Mesendoderm (in vitro differentiated cells): ENCODE measurements around the gene ADCY9.

ENCODE experiments used
- DNase-seq: peaks from one replicate; pipeline ENCODE4 v3.0.0; 2013
- H2AK5ac ChIP-seq: 2 replicates; pipeline ENCODE4 v1.6.1; 2013; ENCODE audit warnings: low read length, inconsistent platforms
- H2BK120ac ChIP-seq: 2 replicates; pipeline ENCODE4 v1.6.1; 2013; ENCODE audit warnings: low read depth, mild to moderate bottlenecking, low read length, moderate library complexity, mixed read lengths
- H2BK15ac ChIP-seq: replicated peaks from 2 replicates; pipeline ENCODE4 v1.6.1; 2013; ENCODE audit warnings: low read depth, mild to moderate bottlenecking, moderate library complexity
- H2BK5ac ChIP-seq: 2 replicates; pipeline ENCODE4 v1.6.1; 2013; ENCODE audit warnings: low read length, inconsistent platforms
- H3K18ac ChIP-seq: 2 replicates; pipeline ENCODE4 v1.6.1; 2013; ENCODE audit warnings: mild to moderate bottlenecking, low read length, mixed read lengths
- H3K23ac ChIP-seq: one replicate; pipeline ENCODE4 v1.6.1; 2013; ENCODE audit warnings: low read length
- H3K27ac ChIP-seq: 2 replicates; pipeline ENCODE4 v1.5.1; 2013; ENCODE audit warnings: low read depth, mild to moderate bottlenecking, inconsistent platforms, low read length, moderate library complexity
- H3K27me3 ChIP-seq: 2 replicates; pipeline ENCODE4 v1.6.1; 2013; ENCODE audit warnings: low read length, control low read depth, mild to moderate bottlenecking, inconsistent platforms; ENCODE audit not compliant: insufficient read depth, poor library complexity
- H3K36me3 ChIP-seq: 2 replicates; pipeline ENCODE4 v1.6.1; 2013; ENCODE audit warnings: low read length, inconsistent platforms; ENCODE audit not compliant: control insufficient read depth, insufficient read depth
- H3K4ac ChIP-seq: one replicate; pipeline ENCODE4 v1.6.1; 2013; ENCODE audit warnings: low read depth, mild to moderate bottlenecking, low read length, moderate library complexity
- H3K4me1 ChIP-seq: 2 replicates; pipeline ENCODE4 v1.6.1; 2013; ENCODE audit warnings: low read depth, low read length, inconsistent platforms; ENCODE audit not compliant: control insufficient read depth
- H3K4me2 ChIP-seq: 2 replicates; pipeline ENCODE4 v1.6.1; 2013; ENCODE audit warnings: low read length
- H3K4me3 ChIP-seq: 2 replicates; pipeline ENCODE4 v1.5.1; 2013; ENCODE audit warnings: mild to moderate bottlenecking, low read length
- H3K56ac ChIP-seq: one replicate; pipeline ENCODE4 v1.6.1; 2013; ENCODE audit warnings: low read length
- H3K79me1 ChIP-seq: 2 replicates; pipeline ENCODE4 v1.6.1; 2013; ENCODE audit warnings: low read length, inconsistent platforms
- H3K79me2 ChIP-seq: 2 replicates; pipeline ENCODE4 v1.6.1; 2013; ENCODE audit warnings: mild to moderate bottlenecking, low read length; ENCODE audit not compliant: control insufficient read depth, insufficient read depth
- H3K9ac ChIP-seq: 2 replicates; pipeline ENCODE4 v1.6.1; 2013; ENCODE audit warnings: low read length, inconsistent platforms
- H4K5ac ChIP-seq: one replicate; pipeline ENCODE4 v1.6.1; 2013; ENCODE audit warnings: low read length
- H4K8ac ChIP-seq: one replicate; pipeline ENCODE4 v1.6.1; 2013; ENCODE audit warnings: low read depth, mild to moderate bottlenecking, control low read depth, low read length, moderate library complexity
- WGBS: extraction: QIAGEN DNeasy Blood & Tissue Kit; methylation state at CpG from one replicate; pipeline ENCODE4 v1.1.7; 2013; ENCODE audit warnings: low lambda C conversion rate, missing lambda C conversion rate; ENCODE audit not compliant: insufficient coverage; ENCODE audit errors: extremely low coverage; 5-methylcytosine and 5-hydroxymethylcytosine counted together

ADCY9 gene

DNA sequence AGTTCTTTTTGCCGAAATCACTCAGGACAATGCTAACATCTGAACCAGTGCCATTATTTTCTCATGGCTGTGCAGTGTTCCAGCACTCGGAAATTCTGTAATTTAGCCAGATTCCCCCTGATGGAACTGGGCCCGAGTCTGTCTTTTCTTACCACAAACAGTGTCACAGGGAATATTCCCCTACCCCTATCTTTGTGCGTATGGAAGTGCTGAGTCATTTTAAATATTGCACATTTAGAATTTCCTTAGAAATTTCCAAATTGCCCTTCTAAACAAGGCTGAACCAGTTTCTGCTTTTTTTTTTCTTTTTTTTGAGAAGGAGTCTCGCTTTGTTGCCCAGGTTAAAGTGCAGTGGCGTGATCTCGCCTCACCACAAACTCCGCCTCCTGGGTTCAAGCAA, 147.7 kb downstream of the ADCY9 start:
- no CpG with 5 or more reads among the region's 8 CpGs for WGBS
- no peaks in the 10 kb centered on the region for H3K79me1 ChIP-seq
- no peak overlapping the region for H2BK5ac ChIP-seq
- H4K5ac ChIP-seq = no peak overlapping the region
- no peaks in the 10 kb centered on the region for H3K36me3 ChIP-seq
- no peak overlapping the region for H3K23ac ChIP-seq
- no peak overlapping the region for H2BK15ac ChIP-seq
- H3K27ac ChIP-seq = no peak overlapping the region
- DNase-seq = no peak
- no peak overlapping the region for H3K56ac ChIP-seq
- H2BK120ac ChIP-seq = no peak overlapping the region
- H3K4me1 ChIP-seq = peaks cover under 1% of the 10 kb centered on the region
- no peak overlapping the region for H4K8ac ChIP-seq
- H3K4me3 ChIP-seq = no peak overlapping the region
- no peak overlapping the region for H2AK5ac ChIP-seq
- no peak overlapping the region for H3K4me2 ChIP-seq
- H3K18ac ChIP-seq = no peak overlapping the region
- H3K79me2 ChIP-seq = no peaks in the 10 kb centered on the region
- H3K27me3 ChIP-seq = no peaks in the 10 kb centered on the region
- H3K9ac ChIP-seq = no peak overlapping the region
- no peak overlapping the region for H3K4ac ChIP-seq

- Histone ChIP-seq H3K27ac (no peak overlapping the region), H2BK15ac (no peak overlapping the region), H3K18ac (no peak overlapping the region), H3K79me1 (no peaks in the 10 kb centered on the region), H3K23ac (no peak overlapping the region), H4K5ac (no peak overlapping the region), H3K9ac (no peak overlapping the region), H3K4me1 (peaks cover 6% of the 10 kb centered on the region), H3K27me3 (no peaks in the 10 kb centered on the region), H2BK120ac (no peak overlapping the region), H3K4me2 (no peak overlapping the region), H2AK5ac (no peak overlapping the region), H2BK5ac (no peak overlapping the region), H4K8ac (no peak overlapping the region), H3K4ac (no peak overlapping the region), H3K4me3 (no peak overlapping the region), H3K79me2 (no peaks in the 10 kb centered on the region), H3K36me3 (no peaks in the 10 kb centered on the region), H3K56ac (no peak overlapping the region)
- no peak for DNase-seq
- WGBS = no CpG with 5 or more reads among the region's 24 CpGs
These were observed 149.6 kb downstream of the ADCY9 start for GRCh38 chr16:3966681-3967080.

DNA sequence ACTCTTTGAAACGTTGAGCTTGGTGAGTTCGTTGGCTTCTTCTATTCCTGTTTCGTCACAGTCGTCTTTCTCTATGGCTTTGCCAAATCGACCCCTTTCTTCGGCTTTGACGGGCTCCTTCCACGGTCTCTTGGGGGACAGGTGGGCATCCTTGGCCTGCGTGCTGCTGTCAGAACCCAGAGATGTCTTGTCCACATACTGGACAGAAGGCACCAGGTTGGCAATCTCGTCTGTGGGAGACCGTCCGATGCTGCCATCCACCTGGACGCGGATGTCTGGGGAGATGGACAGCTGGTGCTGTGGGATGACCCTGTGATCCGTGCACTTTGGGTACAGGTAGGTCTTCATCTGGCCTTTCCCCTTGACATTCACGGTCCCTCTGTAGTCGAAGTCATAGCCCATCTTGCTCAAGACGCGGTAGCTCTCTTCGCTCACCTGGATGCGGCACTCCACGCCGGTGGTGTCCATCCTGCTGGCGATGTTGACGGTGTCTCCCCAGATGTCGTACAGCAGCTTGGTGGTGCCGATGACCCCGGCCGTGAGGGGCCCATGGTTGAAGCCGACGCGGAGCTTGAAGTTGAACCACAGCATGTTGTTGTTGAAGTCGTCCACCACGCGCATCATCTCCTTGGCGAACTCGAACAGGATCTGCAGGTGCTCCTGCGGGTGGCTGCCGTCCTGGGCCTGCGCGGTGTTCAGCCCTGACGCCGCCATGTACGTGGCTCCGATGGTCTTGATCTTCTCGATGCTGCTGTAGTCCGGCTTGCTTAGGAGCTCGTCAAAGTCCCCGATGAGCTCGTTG, 150.3 kb downstream of the ADCY9 start:
- Histone ChIP-seq H3K27me3 (no peaks in the 10 kb centered on the region), H3K27ac (no peak overlapping the region), H3K4ac (no peak overlapping the region), H3K4me3 (no peak overlapping the region), H2BK120ac (no peak overlapping the region), H4K8ac (no peak overlapping the region), H3K36me3 (no peaks in the 10 kb centered on the region), H2BK15ac (no peak overlapping the region), H3K56ac (no peak overlapping the region), H3K9ac (no peak overlapping the region), H3K23ac (no peak overlapping the region), H2BK5ac (no peak overlapping the region), H3K79me2 (no peaks in the 10 kb centered on the region), H4K5ac (no peak overlapping the region), H3K4me1 (peaks cover 6% of the 10 kb centered on the region), H2AK5ac (no peak overlapping the region), H3K79me1 (no peaks in the 10 kb centered on the region), H3K18ac (no peak overlapping the region), H3K4me2 (no peak overlapping the region)
- DNase-seq = no peak
- WGBS = no CpG with 5 or more reads among the region's 50 CpGs

GRCh38 chr16:3965306-3965705, 150.9 kb downstream of the ADCY9 start:
- no peak overlapping the region for H2BK5ac ChIP-seq
- no peak overlapping the region for H3K4ac ChIP-seq
- H3K23ac ChIP-seq = no peak overlapping the region
- no peaks in the 10 kb centered on the region for H3K36me3 ChIP-seq
- H3K4me3 ChIP-seq = no peak overlapping the region
- no peak overlapping the region for H3K56ac ChIP-seq
- no CpG with 5 or more reads among the region's 15 CpGs for WGBS
- H3K4me2 ChIP-seq = no peak overlapping the region
- H3K18ac ChIP-seq = no peak overlapping the region
- no peak overlapping the region for H3K27ac ChIP-seq
- H4K5ac ChIP-seq = no peak overlapping the region
- H3K4me1 ChIP-seq = peaks cover 6% of the 10 kb centered on the region
- H3K79me1 ChIP-seq = no peaks in the 10 kb centered on the region
- H2AK5ac ChIP-seq = no peak overlapping the region
- no peak overlapping the region for H3K9ac ChIP-seq
- H2BK120ac ChIP-seq = no peak overlapping the region
- no peaks in the 10 kb centered on the region for H3K27me3 ChIP-seq
- H3K79me2 ChIP-seq = no peaks in the 10 kb centered on the region
- no peak overlapping the region for H2BK15ac ChIP-seq
- no peak overlapping the region for H4K8ac ChIP-seq
- DNase-seq = no peak

- H3K79me2 ChIP-seq = no peaks in the 10 kb centered on the region
- no peak overlapping the region for H3K9ac ChIP-seq
- no peak overlapping the region for H2BK15ac ChIP-seq
- no peaks in the 10 kb centered on the region for H3K27me3 ChIP-seq
- no peak overlapping the region for H2BK5ac ChIP-seq
- no peak for DNase-seq
- H3K4me2 ChIP-seq = no peak overlapping the region
- H3K56ac ChIP-seq = no peak overlapping the region
- no peak overlapping the region for H2AK5ac ChIP-seq
- no peak overlapping the region for H3K23ac ChIP-seq
- H3K4ac ChIP-seq = no peak overlapping the region
- H3K4me3 ChIP-seq = no peak overlapping the region
- no peak overlapping the region for H2BK120ac ChIP-seq
- no peak overlapping the region for H4K5ac ChIP-seq
- no peaks in the 10 kb centered on the region for H3K36me3 ChIP-seq
- no peak overlapping the region for H3K27ac ChIP-seq
- H3K79me1 ChIP-seq = no peaks in the 10 kb centered on the region
- peaks cover 6% of the 10 kb centered on the region for H3K4me1 ChIP-seq
- WGBS = no CpG with 5 or more reads among the region's 28 CpGs
- H3K18ac ChIP-seq = no peak overlapping the region
- H4K8ac ChIP-seq = no peak overlapping the region
These were observed 151.5 kb downstream of the ADCY9 start for GRCh38 chr16:3964686-3965290.
